NOMO-1 treated with dmso at 0.1 percent for 144 hours (cell line): ENCODE measurements around the gene SEC16A.
"Not testable (repeated sequence)": the region's sequence is repeated elsewhere in the genome, so short reads cannot be mapped to it uniquely, and the experiment has no call there.

ENCODE experiments used
- DNase-seq: peaks from one replicate; lab custom pipeline; 2025; ENCODE audit not compliant: unreplicated experiment; lab: John Stamatoyannopoulos, UW

SEC16A gene

DNA sequence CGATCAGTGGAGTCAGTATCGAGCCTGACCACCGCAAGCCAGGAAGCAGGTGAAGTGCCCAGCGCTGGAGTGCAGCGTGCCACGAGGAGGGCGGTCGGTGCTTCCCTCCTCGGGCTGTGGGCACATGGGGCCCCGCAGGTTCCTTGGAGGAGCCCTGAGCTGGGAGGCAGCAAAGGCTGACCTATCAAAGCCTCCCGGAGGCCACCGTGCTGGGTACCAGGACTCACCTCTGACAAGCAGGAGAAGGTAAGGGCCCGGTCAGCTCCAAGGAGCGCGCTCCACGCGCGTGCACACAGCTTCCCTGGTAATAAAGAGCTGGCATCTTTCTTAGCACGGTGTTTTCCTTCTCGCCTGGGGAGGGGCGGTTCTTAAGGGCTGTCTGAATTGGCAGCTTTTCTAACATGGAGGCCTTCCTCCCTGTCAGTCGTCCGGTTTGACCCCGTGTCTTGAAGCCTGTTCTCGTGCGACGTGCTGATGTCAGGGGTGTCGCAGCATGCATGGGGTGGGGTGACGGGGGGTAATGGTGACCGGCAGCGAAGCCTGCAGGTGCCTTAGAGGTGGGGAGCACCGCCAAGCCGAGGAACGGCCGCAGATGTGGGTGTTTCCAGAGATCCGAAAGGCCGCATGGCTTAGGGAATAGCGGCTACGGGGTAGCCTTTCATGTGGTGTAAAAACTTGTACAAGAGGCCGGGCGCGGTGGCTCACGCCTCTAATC lies 59.3 kb downstream of the SEC16A start:
- no peak for DNase-seq

DNA sequence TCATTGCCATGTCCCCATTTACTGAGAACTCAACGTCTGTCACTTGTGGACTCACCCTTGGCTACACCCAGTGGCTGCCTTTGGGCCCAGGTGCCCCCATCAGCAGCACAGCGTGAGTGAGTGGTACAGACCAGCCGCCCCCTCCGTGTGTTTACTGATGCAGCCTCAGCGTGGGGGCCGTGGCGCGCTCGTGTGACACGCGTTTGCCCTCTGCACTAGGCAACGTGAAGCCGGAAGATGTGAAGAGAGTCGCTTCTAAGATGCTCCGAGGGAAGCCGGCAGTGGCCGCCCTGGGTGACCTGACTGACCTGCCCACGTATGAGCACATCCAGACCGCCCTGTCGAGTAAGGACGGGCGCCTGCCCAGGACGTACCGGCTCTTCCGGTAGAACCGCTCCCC lies 60.0 kb downstream of the SEC16A start:
- DNase-seq = no peak

- DNase-seq = no peak
These were observed 61.0 kb downstream of the SEC16A start for GRCh38 chr9:136421791-136422190.

DNA sequence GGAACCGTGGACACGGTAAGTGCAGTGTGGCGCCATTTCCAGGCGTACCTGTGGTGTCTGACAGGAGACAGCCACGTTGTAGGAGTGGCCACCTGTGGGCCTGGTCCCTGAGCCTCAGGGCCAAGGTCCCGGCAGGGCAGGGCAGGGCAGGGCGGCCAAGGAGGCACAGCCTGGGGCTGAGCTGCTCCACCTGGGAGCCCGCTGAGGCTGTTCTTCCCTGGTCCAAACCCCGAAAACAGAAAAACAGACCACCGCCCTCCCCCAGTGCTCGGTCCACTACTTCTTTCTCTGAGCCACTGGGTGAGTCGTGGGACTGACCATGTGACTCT lies 63.8 kb downstream of the SEC16A start:
- DNase-seq = no peak

GRCh38 chr9:136418182-136419091 lies 64.4 kb downstream of the SEC16A start:
- DNase-seq = no peak

DNA sequence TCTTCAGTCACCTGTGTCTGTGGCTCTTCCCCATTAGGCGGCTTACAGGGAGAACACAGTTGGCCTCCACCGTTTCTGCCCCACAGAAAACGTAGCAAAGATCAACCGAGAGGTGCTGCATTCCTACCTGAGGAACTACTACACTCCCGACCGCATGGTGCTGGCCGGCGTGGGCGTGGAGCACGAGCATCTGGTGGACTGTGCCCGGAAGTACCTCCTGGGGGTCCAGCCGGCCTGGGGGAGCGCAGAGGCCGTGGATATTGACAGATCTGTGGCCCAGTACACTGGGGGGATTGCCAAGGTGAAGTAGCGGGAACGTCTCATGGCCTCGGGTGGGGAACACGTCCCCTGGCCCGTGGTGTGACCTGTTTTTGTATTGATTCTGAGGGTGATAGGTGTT lies 65.9 kb downstream of the SEC16A start:
- no peak for DNase-seq

- DNase-seq = no peak
These were observed 66.4 kb downstream of the SEC16A start for GRCh38 chr9:136416427-136416826.

DNA sequence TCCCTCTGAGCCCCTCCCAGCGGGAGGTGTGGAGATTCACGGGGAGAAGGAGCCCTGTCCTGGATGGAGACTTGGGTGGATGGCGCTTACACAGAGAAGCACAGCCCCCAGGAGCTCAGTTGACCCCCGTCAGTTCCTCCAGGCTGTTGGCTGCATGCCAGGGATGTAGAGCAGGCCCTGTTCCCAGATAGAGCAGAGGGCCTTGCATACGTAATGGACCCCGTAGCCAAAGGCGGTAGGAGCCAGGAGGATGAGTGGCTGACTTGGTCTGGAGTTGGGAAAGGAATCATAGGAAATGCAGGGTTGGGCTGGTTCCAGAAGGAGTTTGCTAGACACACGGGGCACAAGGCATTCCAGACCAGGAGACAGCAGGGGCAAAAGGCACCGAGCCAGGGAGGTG lies 69.9 kb downstream of the SEC16A start:
- no peak for DNase-seq

GRCh38 chr9:136411378-136411777 lies 71.5 kb downstream of the SEC16A start:
- no peak for DNase-seq

GRCh38 chr9:136410500-136411287 lies 72.1 kb downstream of the SEC16A start, which contains the start of the genes ENTR1 and PMPCA:
Gene ENTR1, minus strand, starts transcription at chr9:136410614. Its CDS starts 217 bp downstream, at chr9:136410397.
Gene PMPCA, plus strand, starts transcription at chr9:136410658. Its CDS starts 11 bp downstream, at chr9:136410669.
- DNase-seq = peak; percentile 94

GRCh38 chr9:136409557-136410455 lies 73.0 kb downstream of the SEC16A start:
- DNase-seq = no peak

- DNase-seq = no peak
These were observed 74.9 kb downstream of the SEC16A start for GRCh38 chr9:136407911-136408310.

GRCh38 chr9:136407061-136407460 lies 75.8 kb downstream of the SEC16A start:
- DNase-seq = not testable (repeated sequence)

DNA sequence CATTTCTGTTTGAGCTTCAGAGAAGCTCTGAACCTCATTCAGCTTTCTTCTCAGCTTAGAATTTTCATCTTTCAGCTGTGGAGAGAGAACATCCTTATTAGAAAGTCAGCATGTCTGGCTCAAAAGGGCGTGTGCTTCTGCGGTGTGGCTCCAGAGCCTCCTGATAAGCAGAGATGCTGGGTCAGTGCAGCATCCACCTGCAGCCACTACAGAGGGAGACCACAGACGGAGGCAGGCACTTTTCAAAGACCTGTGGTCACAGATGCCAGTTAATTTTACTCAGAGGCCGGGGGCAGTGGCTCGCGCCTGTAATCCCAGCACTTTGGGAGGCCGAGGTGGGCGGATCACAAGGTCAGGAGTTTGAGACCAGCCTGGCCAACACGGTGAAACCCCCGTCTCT lies 76.9 kb downstream of the SEC16A start:
- DNase-seq = not testable (repeated sequence)

DNA sequence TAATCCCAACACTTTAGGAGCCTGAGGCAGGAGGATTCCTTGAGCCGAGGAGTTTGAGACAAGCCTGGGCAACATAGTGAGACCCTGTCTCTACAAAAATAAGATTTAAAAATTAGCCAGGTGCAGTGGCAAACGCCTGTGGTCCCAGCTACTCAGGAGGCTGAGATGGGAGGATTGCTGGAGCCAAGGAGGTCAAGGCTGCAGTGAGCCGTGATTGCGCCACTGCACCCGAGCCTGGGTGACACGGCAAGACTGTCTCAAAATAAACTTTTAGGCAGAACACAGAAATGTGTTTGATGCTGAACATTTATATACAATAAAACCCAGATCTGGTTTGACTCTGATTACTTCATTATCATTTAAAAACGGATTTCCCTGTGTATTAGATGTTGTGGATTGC lies 77.4 kb downstream of the SEC16A start:
- no peak for DNase-seq

GRCh38 chr9:136404801-136405136 lies 78.1 kb downstream of the SEC16A start:
- no peak for DNase-seq

DNA sequence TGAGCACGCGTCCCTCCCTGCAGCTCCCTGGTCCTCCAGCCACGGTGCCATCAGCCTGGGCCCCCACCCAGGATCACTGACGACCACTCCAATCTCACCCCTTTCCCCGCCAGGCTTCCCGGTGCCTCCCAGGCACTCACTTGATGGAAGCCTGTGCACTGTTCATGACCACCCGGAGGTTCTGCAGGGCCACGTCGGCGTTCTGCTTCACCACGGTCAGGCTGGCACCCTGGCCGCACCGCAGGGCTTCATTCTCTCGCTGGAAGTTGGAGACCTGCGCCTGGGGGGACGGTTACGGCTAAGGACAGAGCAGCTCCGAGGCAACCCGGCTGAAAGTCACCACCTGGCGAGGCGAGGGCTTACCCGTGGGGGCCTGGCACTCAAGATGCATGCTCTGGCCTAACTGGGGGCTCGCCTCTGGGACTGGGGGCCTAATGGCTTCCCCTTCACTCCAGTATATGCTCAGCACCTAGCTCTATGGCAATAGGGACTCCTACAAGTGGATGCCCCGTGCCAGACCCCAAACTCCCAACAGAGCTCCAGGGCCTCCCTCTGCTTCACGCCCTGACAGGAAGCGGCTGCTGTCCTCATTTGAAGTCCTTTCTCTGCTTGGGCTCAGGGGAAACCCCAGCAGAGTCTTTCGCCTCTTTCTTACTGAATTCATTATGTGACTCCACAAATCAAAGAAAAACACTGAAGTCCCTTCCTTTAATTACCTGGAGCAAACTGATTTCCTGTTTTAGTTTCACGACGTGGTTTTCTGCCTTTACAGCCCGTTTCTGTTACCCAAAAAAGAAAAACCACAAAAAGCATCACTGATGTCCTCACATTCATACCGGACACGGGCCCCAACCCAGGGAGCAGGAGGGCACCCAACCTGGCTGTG lies 78.7 kb downstream of the SEC16A start:
- peak; percentile 19 for DNase-seq

GRCh38 chr9:136403538-136403914 lies 79.3 kb downstream of the SEC16A start:
- DNase-seq = no peak

DNA sequence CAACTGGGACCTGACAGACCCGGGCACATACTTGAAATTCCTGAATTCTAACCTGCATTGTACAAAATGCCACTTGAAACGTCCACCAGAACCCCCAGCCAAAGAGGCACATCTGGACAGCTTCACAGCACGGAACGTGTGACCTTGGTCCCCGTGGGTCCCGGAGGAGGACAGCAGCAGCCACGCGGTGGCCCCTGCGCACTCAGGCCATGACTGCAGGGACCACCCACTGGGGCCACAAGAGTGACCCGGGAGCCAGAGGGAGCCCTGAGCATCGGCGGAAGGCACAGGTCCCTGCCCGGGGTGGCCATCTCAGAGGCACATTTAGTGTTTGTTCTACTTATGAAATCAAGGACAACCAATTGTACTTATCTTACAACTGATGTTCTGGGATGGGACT lies 80.8 kb downstream of the SEC16A start:
- DNase-seq = no peak
